Common myeloid progenitor, CD34-positive (primary cell): ENCODE data around the gene ATAD1. TPM values are rescaled to one million over a fixed set of nuclear protein-coding genes. Genes with fewer than 3 reads are reported as not detected.

Source experiments
- CTCF ChIA-PET: fragments of 350-600 bp; sonication (Branson Sonifier 250); formaldehyde crosslinking; loops from one replicate; lab custom pipeline; 2021; ENCODE audit warnings: antibody characterized with exemption; lab: Charles Lee
- POLR2A ChIA-PET: fragments of 350-600 bp; sonication (Branson Sonifier 250); formaldehyde crosslinking; loops from one replicate; lab custom pipeline; 2021; ENCODE audit warnings: antibody characterized with exemption; lab: Charles Lee
- DNase-seq, 3 donors: peaks; one replicate each; pipeline versions ENCODE4 v3.0.0 to v3.0.0-alpha.2; 2013
- H3K27ac ChIP-seq, 2 experiments: 1 replicate in 1 of 2; 2 replicates in 1 of 2; pipeline ENCODE4 v1.7.0; 2013; ENCODE audit warnings: inconsistent platforms in 2 of 2, low read length in 2 of 2, mild to moderate bottlenecking in 2 of 2, low read depth in 1 of 2, moderate library complexity in 1 of 2; ENCODE audit not compliant: severe bottlenecking in 2 of 2, insufficient read depth in 1 of 2, poor library complexity in 1 of 2
- H3K27me3 ChIP-seq, 5 experiments: replicated peaks in 2 of 5; 1 replicate in 3 of 5; 2 replicates in 2 of 5; pipeline versions ENCODE4 v1.6.1 to v1.7.0; 2013; ENCODE audit warnings: low read length in 4 of 5, mild to moderate bottlenecking in 2 of 5, moderate library complexity in 2 of 5, inconsistent platforms in 1 of 5; ENCODE audit not compliant: insufficient read depth in 5 of 5, control insufficient read depth in 4 of 5
- H3K36me3 ChIP-seq, 4 experiments: 1 replicate in 2 of 4; 2 replicates in 2 of 4; pipeline versions ENCODE4 v1.6.1 to v1.7.0; 2013; ENCODE audit warnings: low read length in 3 of 4, control low read depth in 1 of 4, mild to moderate bottlenecking in 1 of 4; ENCODE audit not compliant: control insufficient read depth in 4 of 4, insufficient read depth in 4 of 4
- H3K4me1 ChIP-seq, 4 experiments: 1 replicate in 3 of 4; 2 replicates in 1 of 4; pipeline versions ENCODE4 v1.6.1 to v1.7.1; 2013; ENCODE audit warnings: low read length in 3 of 4, mild to moderate bottlenecking in 3 of 4, control low read depth in 1 of 4, inconsistent platforms in 1 of 4, moderate library complexity in 1 of 4; ENCODE audit not compliant: control insufficient read depth in 4 of 4, insufficient read depth in 4 of 4; ENCODE audit errors: control extremely low read depth in 1 of 4
- H3K4me3 ChIP-seq, 7 experiments: 1 replicate in 4 of 7; 2 replicates in 3 of 7; pipeline versions ENCODE4 v1.5.1 to v1.7.0; 2013; ENCODE audit warnings: mild to moderate bottlenecking in 7 of 7, low read length in 6 of 7, moderate library complexity in 6 of 7, inconsistent platforms in 2 of 7, low read depth in 2 of 7, control low read depth in 1 of 7; ENCODE audit not compliant: insufficient read depth in 4 of 7, control insufficient read depth in 1 of 7; ENCODE audit errors: extremely low read depth in 1 of 7
- H3K9me3 ChIP-seq, 5 experiments: 1 replicate in 4 of 5; 2 replicates in 1 of 5; pipeline versions ENCODE4 v1.6.1 to v1.7.1; 2013; ENCODE audit warnings: low read length in 4 of 5, mild to moderate bottlenecking in 2 of 5, inconsistent platforms in 1 of 5, low read depth in 1 of 5, moderate library complexity in 1 of 5; ENCODE audit not compliant: control insufficient read depth in 4 of 5, insufficient read depth in 2 of 5; ENCODE audit errors: control extremely low read depth in 1 of 5
- WGBS: methylation state at CpG from one replicate; pipeline ENCODE4 v1.1.5; 2013; ENCODE audit not compliant: insufficient coverage; 5-methylcytosine and 5-hydroxymethylcytosine counted together
- polyA plus RNA-seq: library from polyadenylated mRNA; unstranded; fragments of 120-200 nt; gene quantifications from one replicate; pipeline ENCODE4 v1.2.1, GENCODE V29; 2013

The ATAD1 gene, protein sequence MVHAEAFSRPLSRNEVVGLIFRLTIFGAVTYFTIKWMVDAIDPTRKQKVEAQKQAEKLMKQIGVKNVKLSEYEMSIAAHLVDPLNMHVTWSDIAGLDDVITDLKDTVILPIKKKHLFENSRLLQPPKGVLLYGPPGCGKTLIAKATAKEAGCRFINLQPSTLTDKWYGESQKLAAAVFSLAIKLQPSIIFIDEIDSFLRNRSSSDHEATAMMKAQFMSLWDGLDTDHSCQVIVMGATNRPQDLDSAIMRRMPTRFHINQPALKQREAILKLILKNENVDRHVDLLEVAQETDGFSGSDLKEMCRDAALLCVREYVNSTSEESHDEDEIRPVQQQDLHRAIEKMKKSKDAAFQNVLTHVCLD
- 33.4 TPM for polyA plus RNA-seq

DNA sequence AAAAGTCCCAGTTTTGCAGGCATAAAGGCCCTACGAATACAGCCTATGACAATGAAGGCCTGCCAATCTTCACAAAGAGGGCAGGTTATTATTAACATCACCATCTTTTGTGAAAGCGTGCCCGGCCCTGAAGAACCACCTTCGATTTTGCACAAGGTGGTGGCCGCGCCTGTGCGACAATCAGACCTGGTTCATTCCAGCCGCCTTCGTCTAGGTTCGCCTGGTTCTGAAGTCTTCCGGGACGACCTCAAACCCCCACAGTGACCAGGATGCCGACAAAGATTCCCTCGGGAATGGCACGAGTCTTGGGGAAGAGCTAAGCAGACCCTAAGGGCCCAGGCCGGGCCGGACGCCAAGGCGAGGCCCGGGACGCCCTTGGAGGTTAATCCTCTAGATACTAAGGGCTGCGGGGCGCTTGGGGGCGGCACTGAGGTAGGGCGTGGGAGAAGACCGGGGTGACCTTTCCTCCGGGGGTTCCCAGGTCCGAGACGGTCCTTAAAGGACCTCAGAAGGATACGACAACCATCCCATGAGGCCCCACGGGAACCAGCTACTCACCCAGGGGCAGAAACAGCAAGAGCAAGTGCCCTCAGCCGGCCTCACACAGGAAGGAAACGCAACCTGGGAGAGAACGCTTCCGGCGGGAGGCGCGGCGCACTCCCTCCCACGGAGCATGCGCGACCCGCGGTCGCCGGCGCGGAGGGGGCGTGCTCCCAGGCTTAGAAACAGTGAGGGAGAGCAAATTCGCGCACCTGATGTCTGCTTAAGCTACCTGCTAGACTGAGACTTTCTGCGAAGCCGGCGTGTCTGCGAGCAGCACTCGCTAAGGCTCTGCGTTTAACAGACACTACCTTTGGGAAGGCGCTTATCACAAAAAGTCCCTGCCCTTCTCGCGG, at the start of gene ATAD1:
Gene ATAD1, minus strand, starts transcription at position 618 of the 896 bp plus-strand sequence. CDS start 3,627 bp downstream, outside the sequence.
- H3K4me3 ChIP-seq, result peak within 1 kb of the TSS; percentile 63 to 97 (median 93)
- H3K4me1 ChIP-seq, result peaks cover 10 to 40% (median 21%) of the 10 kb centered on the region in 4 experiments
- ChIA-PET POLR2A (interaction anchor here (1.2 kb wide), 2 partner anchors 14 to 44 kb away, joined by 3 read pairs; no protein-coding TSS in a partner anchor), CTCF (interaction anchor here (0.6 to 3.3 kb wide), 6 partner anchors 9 to 735 kb away, joined by 3 to 23 read pairs (median 4); no protein-coding TSS in a partner anchor)
- H3K27ac ChIP-seq, result peak within 1 kb of the TSS; percentile 93 to 96
- 0% methylated on average over 48 of the region's 60 CpGs for WGBS
- DNase-seq, result peak; percentile 88 to 94 (median 94)
- peaks cover 0 to 10% (median 4%) of the 10 kb centered on the region in 4 experiments for H3K36me3 ChIP-seq
- H3K9me3 ChIP-seq, result no peaks in the 10 kb centered on the region
- no peaks in the 10 kb centered on the region for H3K27me3 ChIP-seq

DNA sequence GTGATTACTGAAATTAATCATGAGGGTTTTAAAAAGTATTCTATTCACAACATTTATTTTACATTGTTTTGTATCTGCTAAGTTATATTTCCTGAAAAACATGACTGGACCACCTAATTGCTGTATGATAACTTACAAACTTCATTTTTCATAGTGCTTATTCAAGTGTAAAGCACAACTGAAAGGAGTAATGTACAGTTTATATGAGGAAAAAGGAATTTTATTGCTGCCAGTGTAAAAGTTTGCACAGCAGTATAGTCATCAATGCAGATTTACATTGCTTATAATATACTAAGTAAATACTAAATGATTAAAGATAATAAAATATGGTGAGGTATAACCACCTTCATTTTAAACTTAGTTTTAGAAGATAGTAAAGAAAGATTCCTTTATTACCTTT, 49.4 kb upstream of the ATAD1 start:
- Histone ChIP-seq H3K27me3 (no peaks in the 10 kb centered on the region), H3K27ac (peak overlapping the region; percentile 78 to 88), H3K36me3 (peaks cover 0 to 7% (median 5%) of the 10 kb centered on the region in 4 experiments), H3K4me1 (peaks cover 11 to 42% (median 27%) of the 10 kb centered on the region in 4 experiments), H3K9me3 (no peaks in the 10 kb centered on the region), H3K4me3 (peak overlapping the region in 6 of 7 experiments; percentile 83 to 100 (median 98))
- ChIA-PET CTCF (no interaction called here), POLR2A (no interaction called here)
- DNase-seq, result no peak

DNA sequence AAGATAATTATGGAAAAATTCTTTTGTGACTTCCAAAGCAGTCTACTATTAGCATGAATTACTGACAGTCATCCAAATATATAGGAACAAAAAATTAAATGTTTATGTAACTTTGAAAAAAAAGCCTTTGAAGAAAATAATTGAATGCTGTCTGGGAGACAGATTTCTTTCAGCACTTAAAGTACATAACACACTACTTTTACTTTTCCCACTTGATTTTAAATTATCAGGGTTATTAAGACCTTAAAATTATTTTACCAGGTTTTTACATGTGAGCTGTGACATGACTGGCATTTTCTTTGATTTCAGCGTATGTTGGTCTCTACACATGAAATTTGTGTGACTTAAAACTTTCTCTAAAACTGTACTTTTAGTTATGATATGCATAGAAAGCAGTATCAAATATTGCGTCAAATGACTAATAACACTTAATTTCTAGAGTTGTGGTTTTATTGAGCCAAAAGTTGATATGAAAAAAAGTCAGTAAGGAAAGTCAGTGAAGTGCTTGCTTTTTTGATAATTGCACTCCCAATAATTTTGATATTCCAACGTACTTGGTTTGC, 48.5 kb upstream of the ATAD1 start:
- H3K27me3 ChIP-seq, result no peaks in the 10 kb centered on the region
- peak overlapping the region; percentile 78 to 88 for H3K27ac ChIP-seq
- peaks cover 0 to 7% (median 5%) of the 10 kb centered on the region in 4 experiments for H3K36me3 ChIP-seq
- no peaks in the 10 kb centered on the region for H3K9me3 ChIP-seq
- no CpG with 5 or more reads among the region's 3 CpGs for WGBS
- H3K4me1 ChIP-seq, result peaks cover 12 to 41% (median 30%) of the 10 kb centered on the region in 4 experiments
- ChIA-PET POLR2A (no interaction called here), CTCF (interaction anchor here (1.2 to 6.9 kb wide), 3 partner anchors 53 to 522 kb away, joined by 4 to 54 read pairs (median 4); no protein-coding TSS in a partner anchor)
- no peak for DNase-seq
- peak overlapping the region in 6 of 7 experiments; percentile 83 to 100 (median 98) for H3K4me3 ChIP-seq

DNA sequence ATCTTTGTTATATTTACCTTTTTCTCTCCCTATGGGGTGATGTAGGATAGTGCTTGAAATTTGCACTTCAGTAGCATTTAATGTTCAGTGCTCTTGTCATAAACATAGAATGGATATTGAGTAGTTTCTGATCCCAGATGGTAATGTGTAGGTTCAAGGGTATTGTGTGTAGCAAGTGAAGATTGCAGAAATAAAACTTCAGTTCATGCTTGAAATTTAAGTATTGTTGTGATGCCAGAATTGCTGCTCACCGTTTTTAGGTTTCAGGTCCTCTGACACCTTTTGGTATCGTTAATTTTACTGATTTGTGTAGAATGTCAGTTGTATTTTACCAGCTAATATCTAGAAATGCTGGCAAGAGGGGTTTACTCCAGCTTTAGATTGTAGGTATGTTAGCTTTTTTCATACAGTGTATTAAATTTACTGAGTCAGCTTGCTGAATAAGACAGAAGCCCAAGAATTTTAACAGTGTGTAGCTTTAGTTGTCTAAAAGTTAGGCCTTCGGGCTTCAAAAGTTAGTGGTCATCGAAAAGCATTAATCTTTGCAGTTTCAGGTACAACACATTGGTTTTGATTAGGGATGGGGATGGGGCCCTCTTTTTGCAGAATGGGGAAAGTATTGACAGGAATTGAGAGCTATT, 47.3 kb upstream of the ATAD1 start:
- peaks cover 23 to 43% (median 30%) of the 10 kb centered on the region in 4 experiments for H3K4me1 ChIP-seq
- H3K9me3 ChIP-seq, result no peaks in the 10 kb centered on the region
- 0% methylated on average over 3 of the region's 4 CpGs for WGBS
- DNase-seq, result no peak
- POLR2A ChIA-PET, result no interaction called here
- CTCF ChIA-PET, result interaction anchor here (0.8 to 6.9 kb wide), 7 partner anchors 10 to 523 kb away, joined by 3 to 54 read pairs (median 3); no protein-coding TSS in a partner anchor
- peak overlapping the region in 6 of 7 experiments; percentile 83 to 100 (median 98) for H3K4me3 ChIP-seq
- H3K27ac ChIP-seq, result peak overlapping the region; percentile 78 to 88
- H3K27me3 ChIP-seq, result no peaks in the 10 kb centered on the region
- peaks cover 0 to 4% (median 3%) of the 10 kb centered on the region in 4 experiments for H3K36me3 ChIP-seq

DNA sequence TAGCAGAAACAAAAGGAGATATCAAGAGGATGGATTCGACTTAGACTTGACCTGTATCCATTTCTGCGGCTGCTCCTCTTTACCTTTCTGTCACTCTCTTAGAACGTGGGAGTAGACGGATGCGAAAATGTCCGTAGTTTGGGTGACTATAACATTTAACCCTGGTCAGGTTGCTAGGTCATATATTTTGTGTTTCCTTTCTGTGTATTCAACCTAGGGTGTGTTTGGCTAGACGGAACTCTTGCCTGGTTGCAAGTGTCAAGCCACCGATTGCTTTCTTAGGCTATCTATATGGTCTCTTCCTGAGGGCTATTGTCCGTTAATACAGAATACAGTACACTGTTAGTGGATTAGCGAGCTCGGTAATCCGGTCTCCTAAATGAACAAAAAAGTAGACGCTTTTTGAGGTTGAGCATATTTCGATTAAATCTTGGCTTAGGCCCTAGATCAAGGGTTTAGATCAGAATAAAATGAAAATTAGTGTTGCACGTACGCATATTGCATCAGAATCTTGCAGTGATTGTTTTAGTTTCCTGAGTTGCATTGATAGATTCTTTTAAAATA, 46.6 kb upstream of the ATAD1 start:
- Histone ChIP-seq H3K27me3 (no peaks in the 10 kb centered on the region), H3K36me3 (peaks cover 0 to 4% (median 3%) of the 10 kb centered on the region in 4 experiments), H3K27ac (peak overlapping the region; percentile 78 to 88), H3K4me3 (peak overlapping the region; percentile 63 to 100 (median 97)), H3K4me1 (peaks cover 24 to 41% (median 29%) of the 10 kb centered on the region in 4 experiments), H3K9me3 (no peaks in the 10 kb centered on the region)
- WGBS, result 0% methylated on average over 11 of the region's 16 CpGs
- ChIA-PET POLR2A (interaction anchor here (1.1 kb wide), 1 partner anchor 24 kb away, joined by 3 read pairs; no protein-coding TSS in a partner anchor), CTCF (interaction anchor here (1.3 to 6.9 kb wide), 2 partner anchors 14 to 524 kb away, joined by 3 to 54 read pairs; no protein-coding TSS in a partner anchor)
- DNase-seq, result no peak
